H1 (cell line): ENCODE data around the gene TDRKH. TPM values are rescaled to one million over a fixed set of nuclear protein-coding genes. Genes with fewer than 3 reads are reported as not detected.

Experiments
- CREB1 ChIP-seq: IDR thresholded peaks from 2 replicates; pipeline ENCODE4 v1.6.1; 2012; ENCODE audit warnings: inconsistent platforms
- CTBP2 ChIP-seq: IDR thresholded peaks from 2 replicates; pipeline ENCODE4 v1.7.0; 2011; ENCODE audit warnings: borderline replicate concordance, mild to moderate bottlenecking, moderate library complexity, mixed read lengths, low read length; ENCODE audit not compliant: insufficient read depth, insufficient read length
- EGR1 ChIP-seq: IDR thresholded peaks from 2 replicates; pipeline ENCODE4 v1.6.1; 2011; ENCODE audit warnings: low read depth, low read length, borderline replicate concordance
- JUN ChIP-seq: IDR thresholded peaks from 2 replicates; pipeline ENCODE4 v1.6.1; 2011; ENCODE audit warnings: low read depth, mild to moderate bottlenecking, improper control_type of control experiment, low read length
- KDM1A ChIP-seq: fragments of 200-600, 300-600 bp; sonication (generic); IDR thresholded peaks from 2 replicates; pipeline ENCODE4 v1.7.1; 2016; ENCODE audit warnings: mild to moderate bottlenecking, low read length, borderline replicate concordance
- KDM5A ChIP-seq: fragments of 200-600 bp; IDR thresholded peaks from 2 replicates; pipeline ENCODE4 v1.7.1; 2012; ENCODE audit warnings: mild to moderate bottlenecking, low read length, inconsistent platforms, mixed read lengths
- RBBP5 ChIP-seq: IDR thresholded peaks from 2 replicates; pipeline ENCODE4 v1.7.1; 2012; ENCODE audit warnings: low read depth, mild to moderate bottlenecking, inconsistent platforms, low read length, moderate library complexity, borderline replicate concordance
- RNF2 ChIP-seq: fragments of 200-900, 300-1000 bp; sonication (generic); IDR thresholded peaks from 2 replicates; pipeline ENCODE4 v1.7.1; 2016; ENCODE audit warnings: borderline replicate concordance, low read depth, mild to moderate bottlenecking, antibody characterized with exemption, low read length; ENCODE audit not compliant: poor library complexity, severe bottlenecking; ENCODE audit errors: missing control alignments
- TCF12 ChIP-seq: IDR thresholded peaks from 2 replicates; pipeline ENCODE4 v1.6.1; 2011; ENCODE audit warnings: low read depth, mild to moderate bottlenecking, low read length
- ZNF274 ChIP-seq: IDR thresholded peaks from 2 replicates; pipeline ENCODE4 v1.7.0; 2012; ENCODE audit warnings: low read length, borderline replicate concordance; ENCODE audit errors: extremely low read depth
- polyA plus RNA-seq, 7 experiments: library from polyadenylated mRNA; depleted of rRNA in 3 of 7; stranded (reverse) in 5 of 7; unstranded in 2 of 7; fragments of >200 nt in 5 of 7; fragments of 200-250 nt in 2 of 7; gene quantifications; 1 replicate in 5 of 7; 2 replicates in 1 of 7; 4 replicates in 1 of 7; pipeline versions ENCODE4 v1.2.1 to v1.2.3, GENCODE V29; 2011 to 2013; ENCODE audit warnings: missing spikeins in 2 of 7, mixed read lengths in 2 of 7
- total RNA-seq: library from RNA; stranded (reverse); fragmentation: NEBNext Ultra II Directional; extraction: Animal tissue kit (Norgen Biotek cat#: 25700); gene quantifications from 2 replicates; pipeline ENCODE4 v1.2.1, GENCODE V29; 2021
- TF ChIP-seq, protein P1 (sequence below), 3 experiments: IDR thresholded peaks; 1 replicate in 2 of 3; 2 replicates in 1 of 3; pipeline versions ENCODE4 v1.5.1 to v1.6.1; 2011; ENCODE audit warnings: low read length in 3 of 3, mild to moderate bottlenecking in 3 of 3, inconsistent platforms in 2 of 3, low read depth in 1 of 3, moderate library complexity in 1 of 3; ENCODE audit not compliant: insufficient read depth in 1 of 3; ENCODE audit errors: control extremely low read depth in 1 of 3

Gene TDRKH
- total and polyA plus RNA-seq, 2 of the 8 experiments (the other 6 are each of a cell fraction or from before 2014, with no cell fraction given): 9.9 to 26.1 TPM

DNA sequence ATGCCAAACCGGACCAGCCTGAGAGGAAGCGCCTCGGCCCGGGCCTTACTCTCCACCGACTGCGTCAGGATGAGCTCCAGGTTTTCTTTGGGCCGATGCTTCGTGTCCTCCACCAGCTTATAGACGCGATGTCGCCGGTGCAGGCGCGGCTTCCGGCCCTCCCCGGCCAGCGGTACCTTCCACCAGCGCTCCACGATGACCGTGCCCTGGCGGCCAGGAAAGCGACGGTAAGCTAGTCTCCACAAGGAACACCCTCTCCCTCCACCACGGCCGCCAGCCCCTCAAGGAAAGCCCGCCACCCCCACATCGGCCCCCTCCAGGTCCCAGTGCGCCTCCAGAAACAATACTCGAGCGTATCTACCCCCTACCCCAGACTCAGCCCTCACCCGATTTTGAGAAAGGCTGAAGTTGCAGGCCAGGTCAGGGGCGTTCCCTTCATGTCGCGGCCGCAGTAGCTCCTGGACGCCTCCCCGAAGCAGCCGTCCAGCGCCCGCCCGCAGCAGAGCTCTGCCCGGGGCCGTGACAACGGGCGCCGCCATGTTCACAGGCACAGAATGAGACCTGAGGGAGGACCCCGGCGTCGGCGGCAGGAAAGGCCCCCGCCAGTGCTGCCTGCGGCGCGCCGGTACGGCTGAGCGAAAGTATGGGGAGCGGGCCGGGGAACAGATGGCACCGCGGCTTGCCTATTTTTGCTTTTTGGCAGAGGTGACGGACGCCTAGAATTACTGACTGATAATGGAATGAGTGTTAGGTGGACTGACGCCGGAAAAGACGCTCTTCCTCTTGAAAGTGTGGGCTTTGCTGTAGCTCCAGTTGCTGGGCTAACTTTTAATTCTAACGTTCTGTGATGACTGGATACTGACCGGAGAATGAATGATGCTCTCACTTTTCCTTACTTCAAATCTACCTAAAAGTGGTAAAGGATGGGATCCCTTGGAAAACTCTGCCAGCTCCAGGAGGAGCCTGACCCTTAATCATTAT lies 27.1 kb downstream of the TDRKH start, which contains the start of gene MRPL9 (continued):
- no peak for TF ChIP-seq KDM1A
- TF ChIP-seq ZNF274: no peak
- no peak for TF ChIP-seq RNF2
- peak; percentile 96 for TF ChIP-seq KDM5A
- TF ChIP-seq JUN: no peak
- no peak for TF ChIP-seq CTBP2
- TF ChIP-seq, protein P1, sequence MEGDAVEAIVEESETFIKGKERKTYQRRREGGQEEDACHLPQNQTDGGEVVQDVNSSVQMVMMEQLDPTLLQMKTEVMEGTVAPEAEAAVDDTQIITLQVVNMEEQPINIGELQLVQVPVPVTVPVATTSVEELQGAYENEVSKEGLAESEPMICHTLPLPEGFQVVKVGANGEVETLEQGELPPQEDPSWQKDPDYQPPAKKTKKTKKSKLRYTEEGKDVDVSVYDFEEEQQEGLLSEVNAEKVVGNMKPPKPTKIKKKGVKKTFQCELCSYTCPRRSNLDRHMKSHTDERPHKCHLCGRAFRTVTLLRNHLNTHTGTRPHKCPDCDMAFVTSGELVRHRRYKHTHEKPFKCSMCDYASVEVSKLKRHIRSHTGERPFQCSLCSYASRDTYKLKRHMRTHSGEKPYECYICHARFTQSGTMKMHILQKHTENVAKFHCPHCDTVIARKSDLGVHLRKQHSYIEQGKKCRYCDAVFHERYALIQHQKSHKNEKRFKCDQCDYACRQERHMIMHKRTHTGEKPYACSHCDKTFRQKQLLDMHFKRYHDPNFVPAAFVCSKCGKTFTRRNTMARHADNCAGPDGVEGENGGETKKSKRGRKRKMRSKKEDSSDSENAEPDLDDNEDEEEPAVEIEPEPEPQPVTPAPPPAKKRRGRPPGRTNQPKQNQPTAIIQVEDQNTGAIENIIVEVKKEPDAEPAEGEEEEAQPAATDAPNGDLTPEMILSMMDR (IDR thresholded peaks at IDR 0.05; ENCODE audit: control extremely low read depth in 1 of 3, insufficient read depth in 1 of 3, low read depth in 1 of 3, low read length in 3 of 3): no peak
- no peak for TF ChIP-seq TCF12
- TF ChIP-seq EGR1: no peak
- peak; percentile 67 for TF ChIP-seq CREB1
- TF ChIP-seq RBBP5: peak; percentile 83; the same call in 1 of the 2 replicates
